GM19193 (cell line): ENCODE data around the gene SLFN12L.

Experiments
- POLR2A ChIP-seq: IDR thresholded peaks from 4 replicates; pipeline ENCODE4 v1.6.1; 2011; ENCODE audit not compliant: insufficient read depth, insufficient read length; ENCODE audit errors: extremely low read depth

The SLFN12L gene

DNA sequence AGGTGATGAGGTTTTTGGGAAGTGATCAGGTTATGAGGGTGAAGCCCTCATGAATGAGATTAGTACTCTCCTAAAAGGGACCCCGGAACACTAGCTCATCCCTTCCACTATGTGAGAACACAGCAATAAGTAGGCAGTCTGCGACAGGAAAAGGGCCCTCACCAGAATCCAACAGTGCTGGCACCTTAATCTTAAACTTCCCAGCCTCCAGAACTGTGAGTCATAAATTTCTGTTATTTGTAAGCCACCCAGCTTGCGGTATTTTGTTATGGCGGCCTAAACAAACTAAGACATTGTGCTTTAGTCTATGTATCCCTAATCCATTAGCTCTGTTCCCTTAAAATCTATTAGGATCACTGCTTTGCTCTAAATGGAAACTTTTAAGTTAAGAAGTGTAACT lies 113.7 kb downstream of the SLFN12L start:
- no peak for TF ChIP-seq POLR2A
